ENCODE measurements around the gene RACGAP1.

The RACGAP1 gene

GRCh38 chr12:49951411-49952240 lies 73.7 kb downstream of the RACGAP1 start:
- H3K36me3 ChIP-seq (ENCODE audit: control insufficient read depth, insufficient read depth, low read length), result no peaks in the 10 kb centered on the region

GRCh38 chr12:49950273-49951251 lies 74.7 kb downstream of the RACGAP1 start, which contains the start of gene AQP2:
TSS of gene AQP2 (plus strand) at chr12:49950737. CDS start at chr12:49950831, 94 bp downstream.
- WGBS (ENCODE audit: extremely low coverage, insufficient coverage, low lambda C conversion rate), result no CpG with 5 or more reads among the region's 32 CpGs

More at GRCh38 chr12:49951411-49952240, 73.7 kb downstream of the RACGAP1 start:
- H2BK15ac ChIP-seq (replicated peaks; ENCODE audit: low read depth), result no peak overlapping the region
- H3K9ac ChIP-seq (ENCODE audit: low read length), result no peak overlapping the region
- DNase-seq, result no peak
- no peak overlapping the region for H3K18ac ChIP-seq (ENCODE audit: low read length)
- WGBS (ENCODE audit: extremely low coverage, insufficient coverage, low lambda C conversion rate), result no CpG with 5 or more reads among the region's 14 CpGs
- H2BK120ac ChIP-seq (ENCODE audit: low read depth, low read length), result no peak overlapping the region
- H3K27me3 ChIP-seq (ENCODE audit: insufficient read depth, low read length, poor library complexity), result peaks cover 2% of the 10 kb centered on the region
- no peaks in the 10 kb centered on the region for H3K79me2 ChIP-seq (ENCODE audit: control insufficient read depth, insufficient read depth, low read length)
- H3K79me1 ChIP-seq (ENCODE audit: low read length), result no peaks in the 10 kb centered on the region
- no peak overlapping the region for H4K5ac ChIP-seq (ENCODE audit: low read length)
- H3K23ac ChIP-seq (ENCODE audit: low read length), result no peak overlapping the region
- H3K4ac ChIP-seq (ENCODE audit: low read depth, low read length), result no peak overlapping the region
- H3K56ac ChIP-seq (ENCODE audit: low read length), result no peak overlapping the region
- peaks cover 5% of the 10 kb centered on the region for H3K4me1 ChIP-seq (ENCODE audit: control insufficient read depth, low read depth, low read length)
- H2BK5ac ChIP-seq (ENCODE audit: low read length), result no peak overlapping the region
- H2AK5ac ChIP-seq (ENCODE audit: low read length), result no peak overlapping the region
- no peak overlapping the region for H3K27ac ChIP-seq (ENCODE audit: low read depth, low read length)
- no peak overlapping the region for H4K8ac ChIP-seq (ENCODE audit: low read depth, low read length)
- H3K4me2 ChIP-seq (ENCODE audit: low read length), result no peak overlapping the region
- no peak overlapping the region for H3K4me3 ChIP-seq (ENCODE audit: low read length)

GRCh38 chr12:49949866-49950265 lies 75.4 kb downstream of the RACGAP1 start:
- no peak for DNase-seq
- no peak overlapping the region for H2BK5ac ChIP-seq (ENCODE audit: low read length)
- H4K5ac ChIP-seq (ENCODE audit: low read length), result no peak overlapping the region
- no peak overlapping the region for H3K4me2 ChIP-seq (ENCODE audit: low read length)
- no peak overlapping the region for H2BK15ac ChIP-seq (replicated peaks; ENCODE audit: low read depth)
- no peaks in the 10 kb centered on the region for H3K79me1 ChIP-seq (ENCODE audit: low read length)
- H3K56ac ChIP-seq (ENCODE audit: low read length), result no peak overlapping the region
- H3K27me3 ChIP-seq (ENCODE audit: insufficient read depth, low read length, poor library complexity), result no peaks in the 10 kb centered on the region
- WGBS (ENCODE audit: extremely low coverage, insufficient coverage, low lambda C conversion rate), result no CpG with 5 or more reads among the region's 3 CpGs
- no peak overlapping the region for H3K27ac ChIP-seq (ENCODE audit: low read depth, low read length)
- no peak overlapping the region for H4K8ac ChIP-seq (ENCODE audit: low read depth, low read length)
- H3K4me3 ChIP-seq (ENCODE audit: low read length), result no peak overlapping the region
- H3K4me1 ChIP-seq (ENCODE audit: control insufficient read depth, low read depth, low read length), result peaks cover 4% of the 10 kb centered on the region
- H2AK5ac ChIP-seq (ENCODE audit: low read length), result no peak overlapping the region
- H3K36me3 ChIP-seq (ENCODE audit: control insufficient read depth, insufficient read depth, low read length), result no peaks in the 10 kb centered on the region
- H3K23ac ChIP-seq (ENCODE audit: low read length), result no peak overlapping the region
- H3K4ac ChIP-seq (ENCODE audit: low read depth, low read length), result no peak overlapping the region
- H3K18ac ChIP-seq (ENCODE audit: low read length), result no peak overlapping the region
- no peak overlapping the region for H3K9ac ChIP-seq (ENCODE audit: low read length)
- no peaks in the 10 kb centered on the region for H3K79me2 ChIP-seq (ENCODE audit: control insufficient read depth, insufficient read depth, low read length)
- H2BK120ac ChIP-seq (ENCODE audit: low read depth, low read length), result no peak overlapping the region

More at GRCh38 chr12:49950273-49951251, 74.7 kb downstream of the RACGAP1 start, which contains the start of gene AQP2:
- H2BK15ac ChIP-seq (replicated peaks; ENCODE audit: low read depth), result no peak within 1 kb of the TSS
- no peak within 1 kb of the TSS for H3K9ac ChIP-seq (ENCODE audit: low read length)
- peak; percentile 62 for DNase-seq
- no peak within 1 kb of the TSS for H3K4me2 ChIP-seq (ENCODE audit: low read length)
- H4K8ac ChIP-seq (ENCODE audit: low read depth, low read length), result no peak within 1 kb of the TSS
- H2BK5ac ChIP-seq (ENCODE audit: low read length), result no peak within 1 kb of the TSS
- H4K5ac ChIP-seq (ENCODE audit: low read length), result no peak within 1 kb of the TSS
- no peaks in the 10 kb centered on the region for H3K79me2 ChIP-seq (ENCODE audit: control insufficient read depth, insufficient read depth, low read length)
- no peaks in the 10 kb centered on the region for H3K27me3 ChIP-seq (ENCODE audit: insufficient read depth, low read length, poor library complexity)
- H3K4me1 ChIP-seq (ENCODE audit: control insufficient read depth, low read depth, low read length), result peaks cover 5% of the 10 kb centered on the region
- H3K79me1 ChIP-seq (ENCODE audit: low read length), result no peaks in the 10 kb centered on the region
- H2BK120ac ChIP-seq (ENCODE audit: low read depth, low read length), result no peak within 1 kb of the TSS
- H3K27ac ChIP-seq (ENCODE audit: low read depth, low read length), result no peak within 1 kb of the TSS
- no peak within 1 kb of the TSS for H3K4ac ChIP-seq (ENCODE audit: low read depth, low read length)
- H3K23ac ChIP-seq (ENCODE audit: low read length), result no peak within 1 kb of the TSS
- no peak within 1 kb of the TSS for H3K4me3 ChIP-seq (ENCODE audit: low read length)
- H3K36me3 ChIP-seq (ENCODE audit: control insufficient read depth, insufficient read depth, low read length), result no peaks in the 10 kb centered on the region
- H2AK5ac ChIP-seq (ENCODE audit: low read length), result no peak within 1 kb of the TSS
- H3K18ac ChIP-seq (ENCODE audit: low read length), result no peak within 1 kb of the TSS
- no peak within 1 kb of the TSS for H3K56ac ChIP-seq (ENCODE audit: low read length)

- Histone ChIP-seq H3K27ac (ENCODE audit: low read depth, low read length) (no peak overlapping the region), H3K4me3 (ENCODE audit: low read length) (no peak overlapping the region), H3K56ac (ENCODE audit: low read length) (no peak overlapping the region), H3K4me1 (ENCODE audit: control insufficient read depth, low read depth, low read length) (no peaks in the 10 kb centered on the region), H3K4ac (ENCODE audit: low read depth, low read length) (no peak overlapping the region), H2BK15ac (replicated peaks; ENCODE audit: low read depth) (no peak overlapping the region), H3K23ac (ENCODE audit: low read length) (no peak overlapping the region), H3K4me2 (ENCODE audit: low read length) (no peak overlapping the region), H2AK5ac (ENCODE audit: low read length) (no peak overlapping the region), H4K8ac (ENCODE audit: low read depth, low read length) (no peak overlapping the region), H2BK120ac (ENCODE audit: low read depth, low read length) (no peak overlapping the region), H3K79me1 (ENCODE audit: low read length) (no peaks in the 10 kb centered on the region), H3K79me2 (ENCODE audit: control insufficient read depth, insufficient read depth, low read length) (no peaks in the 10 kb centered on the region), H3K18ac (ENCODE audit: low read length) (no peak overlapping the region), H4K5ac (ENCODE audit: low read length) (no peak overlapping the region), H3K27me3 (ENCODE audit: insufficient read depth, low read length, poor library complexity) (no peaks in the 10 kb centered on the region), H3K36me3 (ENCODE audit: control insufficient read depth, insufficient read depth, low read length) (no peaks in the 10 kb centered on the region), H2BK5ac (ENCODE audit: low read length) (no peak overlapping the region), H3K9ac (ENCODE audit: low read length) (no peak overlapping the region)
- no peak for DNase-seq
- no CpG with 5 or more reads among the region's 13 CpGs for WGBS (ENCODE audit: extremely low coverage, insufficient coverage, low lambda C conversion rate)
Observed at GRCh38 chr12:49948866-49949845, 76.1 kb downstream of the RACGAP1 start.

GRCh38 chr12:49947593-49948226 lies 77.6 kb downstream of the RACGAP1 start:
- WGBS (ENCODE audit: extremely low coverage, insufficient coverage, low lambda C conversion rate), result no CpG with 5 or more reads among the region's 7 CpGs
- no peak for DNase-seq
- no peak overlapping the region for H2BK5ac ChIP-seq (ENCODE audit: low read length)
- H4K8ac ChIP-seq (ENCODE audit: low read depth, low read length), result no peak overlapping the region
- H3K4me2 ChIP-seq (ENCODE audit: low read length), result no peak overlapping the region
- no peak overlapping the region for H3K4me3 ChIP-seq (ENCODE audit: low read length)
- H2BK15ac ChIP-seq (replicated peaks; ENCODE audit: low read depth), result no peak overlapping the region
- H2BK120ac ChIP-seq (ENCODE audit: low read depth, low read length), result no peak overlapping the region
- H3K36me3 ChIP-seq (ENCODE audit: control insufficient read depth, insufficient read depth, low read length), result no peaks in the 10 kb centered on the region
- H3K18ac ChIP-seq (ENCODE audit: low read length), result no peak overlapping the region
- H2AK5ac ChIP-seq (ENCODE audit: low read length), result no peak overlapping the region
- no peak overlapping the region for H4K5ac ChIP-seq (ENCODE audit: low read length)
- H3K9ac ChIP-seq (ENCODE audit: low read length), result no peak overlapping the region
- H3K27ac ChIP-seq (ENCODE audit: low read depth, low read length), result no peak overlapping the region
- H3K79me2 ChIP-seq (ENCODE audit: control insufficient read depth, insufficient read depth, low read length), result no peaks in the 10 kb centered on the region
- no peaks in the 10 kb centered on the region for H3K79me1 ChIP-seq (ENCODE audit: low read length)
- no peak overlapping the region for H3K56ac ChIP-seq (ENCODE audit: low read length)
- no peaks in the 10 kb centered on the region for H3K27me3 ChIP-seq (ENCODE audit: insufficient read depth, low read length, poor library complexity)
- H3K4ac ChIP-seq (ENCODE audit: low read depth, low read length), result no peak overlapping the region
- H3K4me1 ChIP-seq (ENCODE audit: control insufficient read depth, low read depth, low read length), result no peaks in the 10 kb centered on the region
- no peak overlapping the region for H3K23ac ChIP-seq (ENCODE audit: low read length)

Measured in mesendoderm (in vitro differentiated cells).